ENCODE measurements around the gene AGPS. TPM values are rescaled to one million over a fixed set of nuclear protein-coding genes. Genes with fewer than 3 reads are reported as not detected.

AGPS gene
- total RNA-seq, 4 donors from 2014 or later: 23.1 to 38.8 (median 24.7) TPM

DNA sequence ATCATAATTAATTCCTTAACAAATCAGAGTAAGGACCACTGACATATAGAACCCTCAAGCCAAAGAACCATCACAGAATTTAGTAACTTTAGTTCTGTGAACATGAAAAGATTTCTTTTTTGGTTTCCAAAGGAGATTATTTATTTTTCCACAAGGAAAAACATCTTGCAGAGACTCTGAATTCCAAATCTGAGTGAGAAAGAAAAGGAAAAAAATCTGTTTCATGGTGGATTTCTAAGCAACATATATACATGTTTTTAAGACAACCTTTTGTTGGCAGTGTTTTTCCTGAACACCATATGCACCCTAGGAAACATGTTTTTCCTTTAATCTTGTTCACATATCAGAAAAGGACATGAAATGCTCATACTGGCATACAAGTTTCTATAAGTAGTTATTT is 149.8 kb downstream of the AGPS start:
- no peak for DNase-seq
- no peak overlapping the region for H3K27ac ChIP-seq
- H3K27me3 ChIP-seq: no peaks in the 10 kb centered on the region
- H3K36me3 ChIP-seq: no peaks in the 10 kb centered on the region
- intact Hi-C loops (cut with DNase I): no loop called here
- no peak overlapping the region for H3K4me3 ChIP-seq (replicated peaks in 1 of 3)
- no peaks in the 10 kb centered on the region for H3K9me3 ChIP-seq
- no peak for TF ChIP-seq POLR2A (IDR thresholded peaks at IDR 0.05)
- TF ChIP-seq, protein P1, sequence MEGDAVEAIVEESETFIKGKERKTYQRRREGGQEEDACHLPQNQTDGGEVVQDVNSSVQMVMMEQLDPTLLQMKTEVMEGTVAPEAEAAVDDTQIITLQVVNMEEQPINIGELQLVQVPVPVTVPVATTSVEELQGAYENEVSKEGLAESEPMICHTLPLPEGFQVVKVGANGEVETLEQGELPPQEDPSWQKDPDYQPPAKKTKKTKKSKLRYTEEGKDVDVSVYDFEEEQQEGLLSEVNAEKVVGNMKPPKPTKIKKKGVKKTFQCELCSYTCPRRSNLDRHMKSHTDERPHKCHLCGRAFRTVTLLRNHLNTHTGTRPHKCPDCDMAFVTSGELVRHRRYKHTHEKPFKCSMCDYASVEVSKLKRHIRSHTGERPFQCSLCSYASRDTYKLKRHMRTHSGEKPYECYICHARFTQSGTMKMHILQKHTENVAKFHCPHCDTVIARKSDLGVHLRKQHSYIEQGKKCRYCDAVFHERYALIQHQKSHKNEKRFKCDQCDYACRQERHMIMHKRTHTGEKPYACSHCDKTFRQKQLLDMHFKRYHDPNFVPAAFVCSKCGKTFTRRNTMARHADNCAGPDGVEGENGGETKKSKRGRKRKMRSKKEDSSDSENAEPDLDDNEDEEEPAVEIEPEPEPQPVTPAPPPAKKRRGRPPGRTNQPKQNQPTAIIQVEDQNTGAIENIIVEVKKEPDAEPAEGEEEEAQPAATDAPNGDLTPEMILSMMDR (IDR thresholded peaks at IDR 0.05): no peak
- H3K4me1 ChIP-seq: no peaks in the 10 kb centered on the region

DNA sequence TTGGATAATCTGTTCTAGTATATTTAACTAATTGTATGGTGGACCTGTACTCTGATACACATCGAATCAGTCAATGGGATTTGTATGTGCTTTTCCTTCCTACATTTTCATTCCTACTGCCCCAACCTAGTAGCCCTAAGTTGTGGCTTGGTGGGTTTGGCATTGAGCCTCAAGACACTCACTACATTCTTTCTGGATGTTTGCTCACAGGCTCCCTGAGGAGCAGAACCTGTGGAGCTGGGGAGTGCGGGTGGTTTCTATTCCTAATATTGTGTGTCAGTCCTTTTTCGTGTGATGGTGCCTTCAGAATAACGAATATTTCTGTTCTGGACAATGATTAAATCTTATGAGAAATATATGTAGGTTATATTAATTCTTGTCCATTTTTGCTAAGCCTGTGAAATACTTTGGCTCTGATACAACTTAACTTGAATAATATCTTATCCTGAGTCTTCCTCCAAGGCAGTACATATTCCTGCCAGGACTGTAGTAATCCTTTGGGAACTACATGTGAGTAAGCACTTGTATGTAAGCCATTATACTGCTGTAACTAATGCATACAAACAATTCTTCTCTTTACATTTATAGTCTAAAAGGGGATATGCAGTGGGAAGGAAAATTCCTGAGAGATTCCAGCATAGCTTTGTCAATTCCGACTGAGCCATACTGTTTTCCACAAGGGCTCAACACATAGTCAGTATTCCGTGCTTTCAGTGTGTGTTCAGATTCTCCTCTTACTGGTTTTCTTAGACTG is 150.6 kb downstream of the AGPS start:
- no peaks in the 10 kb centered on the region for H3K27me3 ChIP-seq
- no peak overlapping the region for H3K27ac ChIP-seq
- intact Hi-C loops (cut with DNase I): no loop called here
- peaks cover 0 to under 1% of the 10 kb centered on the region in 2 donors for H3K4me1 ChIP-seq
- no peak for TF ChIP-seq POLR2A (IDR thresholded peaks at IDR 0.05)
- TF ChIP-seq, protein P1 (IDR thresholded peaks at IDR 0.05): no peak
- 78 to 79% methylated on average over 6 of the region's 6 CpGs for WGBS, 2 donors
- no peaks in the 10 kb centered on the region for H3K36me3 ChIP-seq
- DNase-seq: no peak
- H3K4me3 ChIP-seq (replicated peaks in 1 of 3): no peak overlapping the region
- no peaks in the 10 kb centered on the region for H3K9me3 ChIP-seq

DNA sequence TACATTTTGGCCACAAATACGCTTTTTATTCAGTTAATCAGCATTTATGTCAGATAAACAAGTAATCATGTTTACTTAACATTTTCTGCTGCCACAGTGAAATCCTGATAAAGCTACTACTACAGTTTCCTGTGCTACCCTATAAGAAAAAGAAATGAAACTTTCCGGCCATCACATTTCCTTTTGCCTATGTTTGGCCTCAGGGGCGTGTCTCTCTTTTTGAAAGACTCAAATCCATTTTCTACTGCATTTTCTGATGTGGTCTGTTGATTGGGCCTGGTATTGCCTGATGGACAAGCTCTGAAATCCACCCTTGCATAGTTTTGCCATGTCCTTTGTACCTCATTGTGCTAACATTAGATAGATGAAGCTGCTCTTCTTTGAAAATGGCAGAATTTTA is 152.6 kb downstream of the AGPS start:
- TF ChIP-seq, protein P1 (IDR thresholded peaks at IDR 0.05): no peak
- no peak for TF ChIP-seq POLR2A (IDR thresholded peaks at IDR 0.05)
- no peak overlapping the region for H3K27ac ChIP-seq
- DNase-seq: no peak
- no peaks in the 10 kb centered on the region for H3K27me3 ChIP-seq
- 91% methylated on average over 3 of the region's 3 CpGs for WGBS, 2 donors
- intact Hi-C loops (cut with DNase I): no loop called here
- H3K4me1 ChIP-seq: peaks cover 5 to 15% of the 10 kb centered on the region in 2 donors
- H3K9me3 ChIP-seq: no peaks in the 10 kb centered on the region
- no peaks in the 10 kb centered on the region for H3K36me3 ChIP-seq
- no peak overlapping the region for H3K4me3 ChIP-seq (replicated peaks in 1 of 3)

DNA sequence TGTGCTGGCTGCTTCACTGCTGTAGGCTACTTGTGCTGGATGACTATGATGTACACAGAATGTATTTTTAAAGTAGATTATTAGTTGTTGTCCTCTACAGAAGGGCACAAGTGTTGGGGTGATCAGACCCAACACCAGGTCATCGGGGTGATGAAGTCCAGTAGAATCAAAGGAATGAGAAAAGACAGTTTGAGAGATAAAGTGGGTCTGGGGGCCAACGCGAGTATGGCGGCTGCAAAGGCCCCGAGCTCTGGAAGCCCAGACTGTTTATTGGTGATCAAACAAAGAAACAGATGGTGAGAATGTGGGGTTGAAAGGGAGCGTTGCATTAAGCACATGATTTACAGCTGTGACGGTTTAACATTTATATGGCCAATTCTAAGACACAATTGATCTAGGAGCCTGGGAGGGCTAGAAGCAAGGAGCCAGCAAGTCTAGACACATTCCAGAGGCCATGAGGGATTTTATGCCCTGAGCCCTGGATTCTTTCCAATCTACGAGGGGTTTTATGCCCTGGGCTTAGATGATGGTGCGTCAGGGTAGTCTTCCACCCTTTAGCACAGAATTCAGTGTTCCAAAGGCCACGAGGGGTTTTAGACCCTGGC is 153.5 kb downstream of the AGPS start:
- 91 to 93% methylated on average over 9 to 10 of the region's 10 CpGs for whole genome bisulfite sequencing, 2 donors
- H3K27me3 ChIP-seq: no peaks in the 10 kb centered on the region
- TF ChIP-seq POLR2A (IDR thresholded peaks at IDR 0.05): no peak
- TF ChIP-seq, protein P1 (IDR thresholded peaks at IDR 0.05): no peak
- no peaks in the 10 kb centered on the region for H3K36me3 ChIP-seq
- intact Hi-C loops (cut with DNase I): no loop called here
- peaks cover 5 to 15% of the 10 kb centered on the region in 2 donors for H3K4me1 ChIP-seq
- DNase-seq: no peak
- no peak overlapping the region for H3K27ac ChIP-seq
- no peak overlapping the region for H3K4me3 ChIP-seq (replicated peaks in 1 of 3)
- H3K9me3 ChIP-seq: no peaks in the 10 kb centered on the region

DNA sequence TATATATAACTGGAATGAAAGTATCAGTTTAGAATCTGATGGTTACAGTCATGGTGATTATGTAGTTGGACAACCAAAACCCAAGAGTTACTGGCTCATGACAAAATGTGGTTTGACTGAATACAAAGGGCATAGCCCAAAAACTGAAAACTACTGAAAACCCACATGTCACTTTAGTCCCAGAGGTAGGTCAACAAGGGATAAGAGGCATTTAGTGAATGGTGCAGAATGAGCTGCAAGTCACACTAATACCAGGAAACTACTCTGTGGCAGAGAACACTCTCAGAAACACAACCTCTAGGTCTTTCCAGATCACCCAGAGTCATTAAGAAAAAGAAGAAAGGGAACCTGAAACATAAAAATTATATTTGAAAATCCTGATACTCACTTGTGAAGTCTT is 154.5 kb downstream of the AGPS start:
- no peak overlapping the region for H3K4me3 ChIP-seq (replicated peaks in 1 of 3)
- TF ChIP-seq, protein P1 (IDR thresholded peaks at IDR 0.05): no peak
- no peak for TF ChIP-seq POLR2A (IDR thresholded peaks at IDR 0.05)

More for the DNA sequence above, 154.5 kb downstream of the AGPS start:
- H3K27me3 ChIP-seq: no peaks in the 10 kb centered on the region
- H3K9me3 ChIP-seq: no peaks in the 10 kb centered on the region
- no peak for DNase-seq
- H3K4me1 ChIP-seq: peaks cover 9 to 20% of the 10 kb centered on the region in 2 donors
- no peaks in the 10 kb centered on the region for H3K36me3 ChIP-seq
- H3K27ac ChIP-seq: no peak overlapping the region
- intact Hi-C loops (cut with DNase I): no loop called here
